Suppressor macrophage (primary cell): ENCODE measurements around the gene CDK5R1.
A peak's percentile ranks its signal among the peaks of the same experiment; 100 is the strongest.
"Not testable (repeated sequence)": the region's sequence is repeated elsewhere in the genome, so short reads cannot be mapped to it uniquely, and the experiment has no call there.

Experiments
- DNase-seq, 4 experiments: peaks; one replicate each; pipeline ENCODE4 v3.0.0-alpha.2; 2020 to 2022
- total RNA-seq, 17 experiments: gene quantifications; one replicate each; lab custom pipeline; 2026; ENCODE audit warnings: mixed read lengths in 6 of 17, inconsistent platforms in 3 of 17; lab: John Stamatoyannopoulos, UW

The CDK5R1 gene
- 0.21 to 2.1 (median 1.2) reads per million in 17 experiments for total RNA-seq

DNA sequence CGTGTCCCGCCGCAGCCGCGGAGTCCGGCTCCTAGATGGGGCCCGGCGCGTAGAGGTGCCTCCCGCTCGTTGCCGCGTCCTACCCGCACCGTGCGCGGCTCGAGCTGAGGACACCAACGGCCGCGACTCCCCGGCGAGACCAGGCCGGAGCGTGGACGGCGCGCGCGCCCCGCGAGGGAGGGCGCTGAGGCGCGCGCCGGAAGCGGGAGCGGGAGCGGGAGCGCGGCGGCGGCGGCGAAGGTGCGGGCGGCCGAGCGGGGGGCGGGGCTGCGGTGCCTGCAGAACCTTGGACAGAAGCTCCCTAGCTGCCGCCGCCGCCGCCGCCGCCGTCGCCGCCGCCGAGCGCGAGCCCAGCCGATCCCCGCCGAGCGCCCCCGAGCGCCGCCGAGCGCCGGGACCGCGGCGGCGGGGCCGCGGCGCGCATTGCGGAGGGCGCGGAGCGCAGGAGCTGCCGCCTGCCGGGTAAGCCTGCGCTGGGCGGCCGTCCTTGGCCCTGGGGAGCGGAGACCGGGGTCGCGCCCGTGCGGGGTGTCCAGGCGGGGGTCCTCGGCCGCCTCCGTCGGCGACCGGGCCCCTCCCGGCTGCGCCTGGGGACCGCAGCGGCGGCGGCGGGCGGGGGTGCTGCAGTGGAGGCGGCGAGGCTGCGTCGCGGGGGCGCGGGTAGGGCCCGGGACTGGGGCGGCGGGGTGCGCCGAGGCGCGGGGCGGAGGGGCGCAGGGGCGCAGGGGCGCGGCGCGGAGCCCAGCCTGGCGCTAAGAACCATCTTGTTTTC, at the start of gene CDK5R1:
TSS of gene CDK5R1 (plus strand) at position 293 of the 772 bp plus-strand sequence. CDS start 628 bp downstream, outside the sequence.
- DNase-seq: peak; percentile 62 to 89 (median 76)

DNA sequence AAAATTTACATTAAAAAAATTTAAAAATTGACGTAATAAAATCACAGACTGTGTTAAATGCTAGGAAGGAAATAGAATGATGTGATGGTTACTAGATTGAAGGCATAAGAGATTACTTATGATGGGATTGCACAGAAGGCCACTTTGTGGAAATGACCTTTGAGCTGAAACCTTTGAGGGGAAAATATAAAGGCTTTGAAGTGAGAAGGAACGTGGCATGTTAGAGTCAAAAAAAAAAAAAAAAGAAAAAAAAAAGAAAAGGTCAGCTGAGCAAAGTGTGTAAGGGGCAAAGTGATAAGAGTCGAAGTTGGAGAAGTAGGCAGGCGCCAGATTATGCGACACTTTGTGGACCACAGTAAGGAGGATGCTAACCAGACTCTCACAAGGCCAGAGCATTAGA, 46.1 kb upstream of the CDK5R1 start:
- DNase-seq: no peak

DNA sequence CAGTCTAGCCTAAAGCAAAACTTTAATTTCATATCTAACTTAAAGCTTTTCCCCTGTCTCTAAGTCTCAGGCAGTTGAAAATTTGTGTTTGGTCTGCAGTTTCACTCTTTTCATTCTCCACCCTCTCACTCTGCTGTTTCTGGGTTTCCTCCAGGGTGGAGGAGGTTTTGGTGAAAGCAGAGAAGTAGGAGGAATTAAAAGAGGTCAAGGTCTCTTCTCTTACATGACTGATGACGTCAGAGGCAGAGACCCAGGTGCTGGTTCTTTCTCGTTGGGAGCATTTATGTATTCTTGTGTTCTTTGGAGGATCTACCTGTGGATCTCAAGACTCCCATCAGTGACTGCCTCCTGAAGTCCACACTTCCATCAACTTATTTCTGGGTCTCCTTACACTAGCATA, 44.9 kb upstream of the CDK5R1 start:
- DNase-seq: no peak

DNA sequence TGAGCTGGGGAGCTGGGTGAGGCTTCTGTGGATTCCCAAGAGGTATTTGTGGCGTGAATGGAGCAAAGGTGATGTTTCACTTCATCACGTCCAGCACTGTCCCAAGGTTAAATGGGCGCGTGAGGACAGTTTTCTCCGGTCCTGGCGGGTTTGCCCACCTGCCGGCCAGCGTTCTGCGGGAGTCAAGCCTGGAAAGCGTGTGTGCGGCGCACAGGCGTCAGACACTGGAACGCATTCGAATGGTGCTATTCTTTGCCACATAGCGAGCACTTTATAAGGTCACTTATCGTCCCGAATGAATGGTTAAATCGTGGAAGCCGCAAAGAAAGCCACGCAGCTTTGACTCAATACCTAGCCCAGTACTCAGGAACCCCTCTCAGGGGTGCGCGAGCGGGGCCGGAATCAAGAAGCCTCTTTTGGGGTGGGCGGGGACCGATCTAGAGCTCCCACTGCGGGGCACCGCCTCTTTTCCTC, 42.9 kb upstream of the CDK5R1 start:
- DNase-seq: no peak

DNA sequence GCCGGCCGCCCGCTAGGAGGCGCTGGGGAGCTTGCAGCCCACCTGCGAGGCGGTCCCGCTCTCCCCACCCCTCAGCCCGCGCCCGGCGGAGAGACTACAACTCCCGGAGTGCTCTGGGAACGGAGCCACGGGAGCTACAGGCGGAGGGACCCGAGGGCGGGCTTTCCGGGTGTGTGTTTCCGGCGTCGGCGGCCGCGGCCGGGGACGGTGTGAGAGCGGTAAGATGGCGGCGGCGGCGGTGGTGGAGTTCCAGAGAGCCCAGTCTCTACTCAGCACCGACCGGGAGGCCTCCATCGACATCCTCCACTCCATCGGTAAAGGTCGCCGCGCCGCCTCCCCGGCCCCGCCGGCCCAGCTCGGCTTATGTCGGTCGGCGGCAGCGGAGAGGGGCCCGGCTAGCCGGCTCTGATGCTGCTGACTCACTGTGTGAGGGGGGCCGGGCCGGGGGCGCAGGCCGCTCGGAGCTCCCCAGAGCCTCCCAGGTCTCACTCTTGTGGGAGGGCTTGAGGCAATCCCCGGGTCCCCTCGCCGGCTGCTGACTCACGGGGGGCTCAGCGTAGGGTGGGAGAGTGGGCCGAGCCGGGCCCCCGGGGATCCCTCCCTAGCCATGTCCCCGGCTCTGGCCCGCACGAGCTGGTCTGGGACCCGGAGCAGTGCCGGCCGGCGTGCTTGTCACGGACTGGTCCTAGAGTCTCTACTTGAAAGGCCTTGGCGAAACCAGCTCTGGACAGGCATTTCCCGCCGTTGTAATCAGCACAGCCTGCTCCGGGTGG, 42.3 kb upstream of the CDK5R1 start, which contains the start of gene PSMD11:
TSS of gene PSMD11 (plus strand) at position 210 of the 773 bp plus-strand sequence. CDS start at position 224, 14 bp downstream.
- peak; percentile 98 for DNase-seq

DNA sequence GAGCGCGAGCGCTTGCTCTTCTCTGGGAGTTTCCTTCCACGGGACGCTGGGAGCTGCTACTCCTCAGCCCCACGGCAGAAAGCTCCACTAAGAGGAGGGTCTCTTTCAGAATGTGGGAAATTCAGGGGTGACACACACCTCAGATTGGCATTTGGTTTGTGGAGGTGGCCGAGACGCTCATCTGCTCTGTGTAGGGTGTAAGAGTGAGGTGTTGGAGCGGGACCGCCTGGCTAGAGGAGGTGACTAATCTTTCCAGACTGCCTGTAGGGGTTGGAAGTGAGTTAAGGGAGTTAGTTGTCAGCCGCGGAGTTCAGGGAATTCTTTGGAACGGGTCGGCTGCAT, 41.7 kb upstream of the CDK5R1 start:
- peak in 3 of 4 experiments; percentile 35 to 51 (median 40) for DNase-seq

DNA sequence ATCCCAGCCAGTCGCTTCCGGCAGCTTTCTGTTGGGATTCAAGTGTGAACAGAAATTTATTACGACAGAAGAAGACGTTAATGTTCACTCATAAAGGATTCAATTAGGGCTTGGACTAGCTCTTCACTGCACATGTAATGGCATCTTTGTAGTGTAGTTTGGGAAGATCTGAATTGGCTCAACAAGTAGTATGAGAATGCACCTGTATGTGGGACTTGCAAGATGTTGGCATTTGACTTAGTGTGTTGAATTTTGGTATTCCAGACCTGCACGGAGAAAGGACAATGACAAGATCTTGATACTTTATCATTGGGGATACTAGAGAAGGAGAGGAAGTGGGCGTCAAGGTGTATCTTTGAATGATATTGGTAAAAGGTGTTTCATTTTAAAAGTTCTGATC, 41.3 kb upstream of the CDK5R1 start:
- DNase-seq: no peak

DNA sequence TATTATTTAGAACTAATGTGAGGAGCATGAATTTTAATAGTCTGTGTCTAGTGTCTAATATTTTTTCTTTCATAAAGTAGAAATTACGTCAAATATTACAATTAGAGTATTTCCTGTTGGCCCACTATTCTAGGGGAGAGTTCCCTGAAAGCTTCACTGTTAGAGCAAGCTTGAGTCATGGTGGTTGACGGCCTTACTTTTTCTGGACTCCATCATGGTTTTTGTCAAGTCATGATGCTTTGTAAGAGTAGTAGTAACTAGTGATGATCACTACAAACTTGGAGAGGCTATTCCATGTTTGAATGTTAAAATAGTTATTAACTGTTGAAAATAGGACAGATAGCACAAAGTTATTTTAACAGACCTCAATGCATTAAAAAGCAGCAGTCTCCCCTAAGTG, 40.8 kb upstream of the CDK5R1 start:
- peak; percentile 5 to 64 (median 28) for DNase-seq

DNA sequence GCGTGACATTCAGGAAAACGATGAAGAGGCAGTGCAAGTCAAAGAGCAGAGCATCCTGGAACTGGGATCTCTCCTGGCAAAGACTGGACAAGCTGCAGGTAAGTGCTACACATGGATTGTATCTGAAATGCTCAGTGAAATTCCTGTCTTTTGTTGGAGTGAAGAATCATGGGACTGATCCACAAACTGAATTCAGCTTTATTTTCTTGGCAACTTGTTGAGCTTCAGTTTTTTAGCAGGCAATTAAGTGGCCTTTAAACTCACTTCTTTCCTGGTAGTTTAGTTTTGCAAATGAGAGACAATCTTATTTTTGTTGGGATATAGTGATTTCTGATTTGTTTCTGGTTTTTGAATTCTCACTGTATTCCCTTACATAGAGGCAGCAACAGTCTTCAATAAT, 39.8 kb upstream of the CDK5R1 start:
- DNase-seq: no peak

DNA sequence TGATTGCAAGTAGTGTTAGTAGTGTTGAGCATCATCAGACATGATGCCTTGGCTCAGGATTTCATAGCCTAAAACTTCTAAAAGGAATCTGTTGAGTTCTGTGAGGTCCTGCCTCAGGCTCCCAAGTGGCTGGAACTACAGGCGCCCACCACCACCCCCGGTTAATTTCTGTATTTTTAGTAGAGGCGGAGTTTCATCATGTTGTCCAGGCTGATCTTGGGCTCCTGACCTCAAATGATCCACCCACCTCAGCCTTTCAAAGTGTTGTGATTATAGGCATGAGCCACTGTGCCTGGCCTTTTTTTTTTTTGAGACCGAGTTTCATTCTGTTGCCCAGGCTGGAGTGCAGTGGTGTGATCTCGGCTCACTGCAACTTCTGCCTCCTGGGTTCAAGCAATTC, 36.8 kb upstream of the CDK5R1 start:
- peak in 2 of 4 experiments; percentile 8 to 30 for DNase-seq

DNA sequence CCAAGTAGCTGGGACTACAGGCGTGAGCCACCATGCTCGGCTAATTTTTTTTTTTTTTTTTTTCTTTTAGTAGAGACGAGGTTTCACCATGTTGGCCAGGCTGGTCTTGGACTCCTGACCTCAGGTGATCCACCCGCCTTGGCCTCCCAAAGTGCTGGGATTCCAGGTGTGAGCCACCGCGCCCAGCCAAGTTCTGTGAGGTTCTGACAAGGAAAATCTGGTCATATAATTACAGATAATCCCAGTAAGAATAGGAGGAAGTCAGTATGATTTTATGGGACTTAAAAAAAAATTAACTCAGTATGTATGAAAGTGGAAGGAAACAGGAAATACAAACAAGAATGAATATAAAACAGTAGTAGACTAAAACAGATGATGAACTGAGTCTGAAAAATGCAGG, 36.4 kb upstream of the CDK5R1 start:
- not testable (repeated sequence) for DNase-seq

DNA sequence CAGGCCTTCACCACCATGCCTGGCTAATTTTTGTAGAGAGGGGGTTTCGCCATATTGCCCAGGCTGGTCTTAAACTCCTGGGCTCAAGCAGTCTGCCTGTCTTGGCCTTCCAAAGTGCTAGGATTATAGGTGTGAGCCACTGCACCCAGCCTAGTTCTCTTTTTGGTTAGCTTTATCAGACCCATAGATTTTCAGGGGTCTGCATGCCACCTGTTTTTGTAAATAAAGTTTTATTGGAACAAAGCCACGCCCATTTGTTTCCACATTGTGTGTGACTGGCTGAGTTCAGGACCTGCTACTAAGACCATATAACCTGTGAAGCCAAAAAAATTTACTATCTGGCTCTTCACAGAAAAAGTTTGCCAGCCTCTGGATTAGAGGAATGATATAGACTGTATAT, 34.9 kb upstream of the CDK5R1 start:
- DNase-seq: no peak

DNA sequence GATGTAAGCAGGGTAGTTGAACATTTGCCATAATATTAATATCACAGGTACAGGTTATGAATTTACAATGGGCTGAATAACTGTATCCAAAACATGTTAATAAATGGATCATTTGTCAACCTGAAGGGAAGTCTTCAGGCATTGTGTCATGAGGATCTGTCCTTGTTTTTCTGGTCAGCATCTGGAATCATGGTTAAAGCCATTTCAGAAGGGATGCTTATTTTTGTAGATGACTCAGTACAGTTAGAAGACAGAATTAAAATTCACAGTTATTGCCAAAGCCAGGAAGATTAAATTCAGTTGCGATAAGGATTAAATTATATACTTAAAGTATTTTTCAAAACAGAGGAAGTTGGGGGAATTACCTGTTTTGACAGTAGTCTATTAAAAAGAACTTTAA, 34.5 kb upstream of the CDK5R1 start:
- DNase-seq: no peak

DNA sequence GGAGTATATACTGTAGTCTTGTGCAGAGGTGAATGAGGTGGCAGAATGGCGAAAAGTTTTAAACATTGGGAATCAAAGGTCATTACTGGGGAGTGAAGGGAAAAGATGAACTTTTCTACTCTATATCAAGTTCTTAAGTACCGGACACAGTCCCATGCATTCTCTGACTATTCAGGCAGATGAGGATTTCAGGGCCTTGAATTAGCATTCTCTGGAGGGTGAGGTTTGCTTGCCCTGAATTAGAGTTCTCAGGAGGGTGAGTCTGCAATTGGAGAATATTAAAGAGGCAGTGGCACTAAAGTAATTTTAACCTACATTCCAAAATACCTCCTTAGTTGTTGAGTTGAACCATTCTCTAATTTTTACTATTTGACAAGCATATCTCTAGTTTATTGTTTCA, 33.4 kb upstream of the CDK5R1 start:
- DNase-seq: no peak

DNA sequence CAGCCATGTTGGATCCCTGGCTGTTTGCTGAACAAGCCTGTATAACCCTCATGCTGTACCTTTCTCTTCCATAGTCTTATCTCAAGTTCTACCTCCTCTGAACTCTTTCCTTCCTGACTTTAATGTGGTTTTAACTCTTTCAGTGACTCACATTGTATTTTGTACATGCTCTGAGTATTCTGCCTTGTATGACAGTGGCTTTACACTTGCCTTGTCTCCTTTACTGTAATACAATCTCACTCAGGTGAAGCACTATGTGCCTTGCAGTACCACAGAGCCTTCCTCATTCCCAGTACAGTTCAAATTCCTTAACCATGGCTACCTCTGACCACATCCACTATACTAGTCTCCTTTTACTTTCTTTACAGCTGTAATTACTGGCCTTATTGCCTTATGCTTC, 28.4 kb upstream of the CDK5R1 start:
- no peak for DNase-seq

DNA sequence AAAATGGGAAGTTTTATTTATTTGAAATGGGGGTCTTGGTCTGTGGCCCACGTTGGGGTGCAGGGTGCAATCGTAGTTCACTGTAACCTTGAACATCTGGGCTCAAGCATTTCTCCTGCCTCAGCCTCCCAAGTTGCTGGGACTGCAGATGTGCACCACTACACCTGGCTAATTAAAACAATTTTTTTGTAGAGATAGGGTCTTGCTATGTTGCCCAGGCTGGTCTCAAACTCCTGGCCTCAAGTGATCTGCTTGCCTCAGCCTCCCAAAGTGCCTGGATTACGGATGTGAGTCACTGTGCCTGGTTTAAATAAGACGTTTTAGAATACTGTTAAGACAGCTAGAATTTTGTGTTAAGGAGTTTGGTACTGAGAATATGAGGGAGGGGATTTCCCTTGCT, 26.7 kb upstream of the CDK5R1 start:
- DNase-seq: no peak

DNA sequence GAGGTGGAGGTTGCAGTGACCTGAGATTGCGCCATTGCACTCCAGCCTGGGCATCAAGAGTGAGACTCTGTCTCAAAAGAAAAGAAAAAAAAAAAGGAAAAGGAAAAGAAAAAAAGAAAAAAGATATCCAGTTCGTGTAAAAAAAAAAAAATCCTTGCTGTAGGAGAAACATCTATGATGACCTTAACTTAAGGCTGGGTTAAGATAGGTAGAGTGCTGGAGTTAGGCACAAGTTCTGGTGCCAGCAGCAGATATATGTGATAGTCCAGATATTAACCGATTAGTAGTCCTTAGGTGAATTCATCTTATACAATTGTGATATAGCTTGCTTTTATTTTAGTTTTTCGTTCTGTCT, 25.3 kb upstream of the CDK5R1 start:
- no peak for DNase-seq

DNA sequence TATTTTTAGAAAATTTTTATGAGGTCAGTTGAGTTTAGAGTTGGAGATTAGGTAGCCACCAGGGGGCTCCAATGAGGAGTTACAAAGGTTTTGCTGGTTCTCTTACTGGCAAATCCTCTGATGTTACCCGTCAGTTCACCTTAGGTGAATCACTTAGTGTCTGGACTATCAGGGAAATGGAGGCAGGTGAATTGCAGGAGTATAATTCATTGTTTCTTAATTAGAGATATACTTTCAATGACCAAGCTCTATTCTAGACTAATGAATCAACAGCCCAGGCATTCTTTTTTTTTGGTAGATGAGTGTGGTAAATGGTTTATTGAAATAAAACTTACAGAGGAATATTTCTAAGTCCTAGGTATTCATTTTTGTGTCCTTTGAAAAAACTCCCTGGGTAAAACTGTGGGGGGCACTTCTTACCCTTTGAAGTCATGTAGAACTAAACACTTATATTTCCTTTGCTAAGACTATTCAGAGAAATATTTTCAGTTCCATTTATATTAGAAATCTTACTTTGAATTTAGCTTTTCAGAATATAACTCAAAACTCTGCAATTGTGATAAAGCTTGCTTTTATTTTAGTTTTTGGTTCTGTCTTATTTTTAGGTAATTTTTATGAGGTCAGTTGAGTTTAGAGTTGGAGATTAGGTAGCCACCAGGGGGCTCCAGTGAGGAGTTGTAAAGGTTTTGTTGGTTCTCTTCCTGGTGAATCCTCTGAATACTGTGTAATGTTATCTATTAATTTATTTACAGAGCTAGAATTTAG, 24.8 kb upstream of the CDK5R1 start:
- peak; percentile 74 to 80 (median 78) for DNase-seq

DNA sequence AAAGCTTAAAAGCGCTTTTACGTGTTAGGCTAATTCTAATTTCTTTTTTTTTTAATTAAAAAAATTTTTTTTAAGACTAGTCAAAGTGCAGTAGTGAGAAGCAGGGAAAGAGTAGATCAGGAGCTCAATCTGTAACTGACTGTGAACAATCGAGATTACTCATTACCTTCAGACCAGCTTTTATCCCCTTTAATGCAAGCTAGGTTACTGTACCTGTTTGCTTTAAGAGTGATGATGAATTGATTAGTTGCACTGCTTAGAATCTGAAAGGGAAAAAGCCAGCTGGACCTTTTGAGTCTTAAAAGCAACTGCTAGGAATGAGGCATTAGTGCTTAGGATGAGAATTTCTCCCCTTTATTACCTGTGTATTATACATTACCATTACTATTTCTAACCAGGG, 23.5 kb upstream of the CDK5R1 start:
- DNase-seq: no peak

DNA sequence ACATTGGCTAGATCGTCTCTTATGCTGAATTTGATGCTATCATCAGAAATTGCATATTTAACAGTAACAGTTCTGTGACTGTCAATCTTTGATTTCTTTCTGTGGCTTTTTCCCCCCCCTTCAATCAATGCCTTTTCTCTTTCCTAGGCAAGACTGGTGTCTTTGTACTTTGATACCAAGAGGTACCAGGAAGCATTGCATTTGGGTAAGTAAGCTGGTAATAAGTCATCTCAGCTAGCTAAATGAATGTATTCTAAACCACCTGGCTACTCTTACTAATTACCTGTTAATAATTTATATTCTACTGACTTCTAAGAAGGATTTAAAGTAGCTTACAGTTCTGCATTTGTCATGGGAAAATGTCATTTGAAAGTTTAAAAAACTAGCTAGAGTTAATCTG, 22.4 kb upstream of the CDK5R1 start:
- DNase-seq: no peak

DNA sequence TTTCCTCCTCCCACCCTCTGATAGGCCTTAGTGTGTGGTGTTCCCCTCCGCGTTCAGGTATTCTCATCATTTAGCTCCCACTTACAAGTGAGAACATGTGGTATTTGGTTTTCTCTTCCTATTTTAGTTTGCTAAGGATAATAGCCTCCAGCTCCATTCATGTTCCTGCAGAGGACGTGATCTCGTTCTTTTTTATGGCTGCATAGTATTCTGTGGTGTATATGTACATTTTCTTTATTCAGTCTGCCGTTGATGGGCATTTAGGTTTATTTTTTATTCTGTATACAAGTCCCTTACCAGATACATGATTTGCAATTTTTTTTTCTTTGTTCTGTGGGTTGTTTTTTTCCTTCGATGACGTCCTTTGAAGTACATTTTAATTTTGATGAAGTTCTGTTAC, 18.8 kb upstream of the CDK5R1 start:
- no peak for DNase-seq

DNA sequence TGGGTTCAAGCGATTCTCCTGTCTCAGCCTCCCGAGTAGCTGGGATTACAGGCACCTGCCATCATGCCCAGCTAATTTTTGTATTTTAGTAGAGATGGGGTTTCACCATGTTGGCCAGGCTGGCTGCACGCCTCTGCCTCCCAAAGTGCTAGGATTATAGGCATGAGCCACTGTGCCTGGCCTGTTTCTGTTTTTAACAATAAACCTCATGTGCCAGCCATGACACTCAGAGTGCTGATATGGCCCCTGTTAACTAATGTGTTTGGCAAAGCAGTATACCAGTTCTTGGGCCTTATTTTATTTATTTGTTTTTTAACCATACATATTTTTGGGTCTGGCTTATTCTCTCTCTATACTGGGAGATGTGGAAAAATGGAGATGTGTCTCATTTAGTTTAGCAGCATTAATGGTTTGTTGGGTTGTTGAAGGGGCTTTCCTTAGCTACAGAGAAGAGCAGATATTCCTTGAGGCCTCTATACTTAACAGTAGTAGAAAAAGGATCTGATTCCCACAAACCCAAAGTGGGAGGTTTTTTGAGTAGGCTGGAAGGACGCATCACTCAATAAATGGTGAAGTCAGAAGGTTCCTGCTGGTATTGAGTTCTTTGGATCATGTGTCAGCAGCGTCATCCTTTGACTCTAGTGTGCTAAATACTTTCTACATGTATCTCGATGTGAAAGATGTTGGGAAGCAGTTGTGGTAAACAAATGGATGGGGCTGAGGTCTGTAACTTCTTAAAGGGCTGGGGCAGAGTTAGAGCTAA, 16.2 kb upstream of the CDK5R1 start:
- peak; percentile 17 to 50 (median 36) for DNase-seq
